HG03039 (cell line): Measurements from ENCODE around the gene DCAF8L2.
"Not testable (repeated sequence)": the region's sequence is repeated elsewhere in the genome, so short reads cannot be mapped to it uniquely, and the experiment has no call there.

ENCODE experiments used
- ATAC-seq: cut with Tn5 transposase; IDR thresholded peaks from one replicate; pipeline ENCODE4 v1.9.1; 2021; ENCODE audit warnings: mild to moderate bottlenecking, moderate library complexity; ENCODE audit not compliant: unreplicated experiment

DCAF8L2 gene

DNA sequence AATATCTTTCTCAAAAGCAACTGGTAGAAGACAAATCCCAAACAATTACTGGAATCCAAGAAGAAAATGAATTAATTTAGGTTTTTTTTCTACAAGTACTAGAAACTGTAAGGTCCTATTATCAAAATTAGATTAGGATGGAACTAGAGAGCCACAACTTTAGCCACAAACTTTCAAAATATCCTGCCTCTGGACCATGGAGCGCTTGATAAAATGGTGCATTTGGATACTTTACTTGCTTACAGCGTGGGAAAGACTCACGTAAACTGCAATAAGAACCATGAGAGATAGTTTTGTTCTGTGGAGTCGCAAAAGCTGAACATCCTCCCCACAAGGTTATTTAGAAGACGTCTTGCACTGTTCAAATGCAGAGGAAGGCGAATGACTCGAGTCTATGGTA is at the start of gene DCAF8L2:
Gene DCAF8L2 (plus strand): TSS at position 301 of the 400 bp plus-strand sequence. CDS start 156,552 bp downstream, outside the sequence.
- ATAC-seq: no peak

DNA sequence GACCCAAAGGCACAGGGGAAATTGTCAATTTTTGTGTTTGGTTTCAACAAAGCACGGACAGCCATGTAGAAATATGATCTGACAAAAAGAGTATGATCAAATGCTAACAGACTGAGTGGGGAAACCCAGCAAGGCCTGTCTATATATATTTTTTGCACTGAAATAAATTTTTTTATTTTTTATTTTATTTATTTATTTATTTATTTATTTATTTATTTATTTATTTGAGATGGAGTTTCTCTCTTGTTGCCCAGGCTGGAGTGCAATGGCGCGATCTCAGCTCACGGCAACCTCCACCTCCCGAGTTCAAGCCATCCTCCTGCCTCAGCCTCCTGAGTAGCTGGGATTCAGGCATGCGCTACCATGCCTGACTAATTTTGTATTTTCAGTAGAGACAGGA is 49.0 kb upstream of the DCAF8L2 start:
- not testable (repeated sequence) for ATAC-seq

- ATAC-seq: no peak
These were observed 41.5 kb upstream of the DCAF8L2 start for GRCh38 chrX:27548624-27549023.

DNA sequence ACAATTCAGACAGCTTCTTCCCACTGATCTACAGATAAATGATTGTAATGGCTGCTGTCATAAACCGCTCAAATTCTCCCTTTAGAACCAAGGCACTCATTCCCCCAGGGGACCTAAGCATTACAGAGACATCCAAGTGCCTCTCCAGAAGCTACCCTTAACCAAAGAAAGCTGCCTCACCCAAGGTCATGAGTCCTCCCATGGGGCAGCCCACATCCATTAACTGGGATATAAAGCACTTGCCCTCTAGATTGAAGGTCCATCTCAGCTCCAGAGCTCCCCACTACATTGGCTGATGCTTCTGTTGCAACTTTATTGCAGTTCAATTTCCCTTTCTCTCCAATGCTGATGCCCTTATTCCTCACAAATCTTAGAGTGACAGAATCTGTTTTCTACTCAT is 40.5 kb upstream of the DCAF8L2 start:
- no peak for ATAC-seq

- no peak for ATAC-seq
These were observed 34.6 kb upstream of the DCAF8L2 start for GRCh38 chrX:27555514-27555913.

GRCh38 chrX:27565992-27566391 is 24.2 kb upstream of the DCAF8L2 start:
- no peak for ATAC-seq

- ATAC-seq: no peak
These were observed 19.0 kb upstream of the DCAF8L2 start for GRCh38 chrX:27571164-27571563.

DNA sequence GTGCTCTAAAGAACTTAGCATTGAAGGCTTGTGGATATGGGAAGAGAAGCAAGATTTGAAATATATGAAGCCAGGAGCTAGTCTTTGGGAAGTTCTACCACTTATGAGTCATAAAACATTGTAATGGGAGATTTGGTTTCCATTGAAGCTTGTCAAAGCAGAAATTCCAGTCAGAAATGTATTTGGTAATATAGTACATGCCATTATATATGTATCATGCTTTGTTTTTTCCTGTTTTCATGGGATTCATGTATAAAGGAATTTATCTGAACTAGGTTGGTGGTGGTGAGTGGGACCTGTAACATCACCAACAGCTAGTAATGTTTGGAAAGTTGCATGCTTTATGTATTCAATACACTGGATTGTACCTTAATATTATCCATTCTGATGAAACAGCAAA is 14.6 kb upstream of the DCAF8L2 start:
- no peak for ATAC-seq

DNA sequence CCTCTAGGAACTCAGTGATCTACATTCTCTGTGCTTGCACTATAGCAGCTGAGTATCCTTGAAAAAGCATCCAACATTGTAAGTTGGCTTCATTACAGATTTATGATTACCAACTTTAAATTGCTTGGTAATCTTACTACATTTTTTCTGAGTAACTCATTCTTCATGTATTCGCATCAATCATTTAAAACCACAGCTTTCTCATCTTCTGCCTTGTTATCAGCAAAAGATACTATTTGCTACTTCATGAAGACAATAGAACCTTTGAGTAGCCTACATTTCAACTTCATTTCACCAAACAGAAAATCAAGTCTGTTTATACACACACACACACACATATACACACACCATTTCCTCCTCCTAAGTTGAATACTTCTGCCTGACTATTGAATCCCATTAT is 6.2 kb upstream of the DCAF8L2 start:
- ATAC-seq: no peak

DNA sequence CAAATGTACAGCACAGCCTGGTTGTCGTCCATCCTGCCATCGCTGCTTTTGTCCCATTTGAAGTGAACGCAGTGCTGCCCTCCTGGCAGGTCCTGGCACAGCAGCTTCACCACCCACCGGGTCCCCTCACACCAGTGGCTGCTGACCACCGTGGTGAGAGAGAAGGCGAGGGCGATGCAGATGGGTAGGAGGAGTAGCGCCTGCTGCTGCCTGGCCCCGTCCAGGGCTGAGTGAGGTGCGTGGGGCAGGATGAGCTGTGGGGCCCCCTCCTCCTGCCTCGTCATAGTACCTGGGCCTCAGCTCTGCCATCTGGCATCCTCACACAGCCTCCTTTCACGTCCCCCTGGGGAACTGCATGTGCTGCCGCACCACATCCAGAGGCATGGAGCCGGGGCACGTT is 1.8 kb downstream of the DCAF8L2 start:
- no peak for ATAC-seq

DNA sequence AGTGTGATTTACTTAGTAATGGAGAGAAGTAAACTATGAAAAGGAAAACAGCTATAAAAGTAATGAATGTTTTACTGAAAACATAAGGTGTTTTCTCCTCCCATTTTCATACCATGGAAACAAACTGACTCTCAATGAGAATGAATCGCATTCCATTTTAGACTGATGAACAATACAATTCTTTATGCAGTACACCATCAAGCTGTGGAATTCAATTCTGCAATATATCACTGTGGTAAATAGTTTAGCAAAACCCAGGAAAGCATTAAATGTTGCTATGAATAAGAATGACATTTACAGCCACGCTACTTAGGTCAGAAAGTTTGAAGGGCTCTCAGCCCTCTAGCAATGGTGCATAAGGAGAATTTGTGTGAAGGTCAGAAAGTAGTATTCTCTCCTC is 7.4 kb downstream of the DCAF8L2 start:
- no peak for ATAC-seq

- ATAC-seq: no peak
These were observed 8.2 kb downstream of the DCAF8L2 start for GRCh38 chrX:27598312-27598711.

DNA sequence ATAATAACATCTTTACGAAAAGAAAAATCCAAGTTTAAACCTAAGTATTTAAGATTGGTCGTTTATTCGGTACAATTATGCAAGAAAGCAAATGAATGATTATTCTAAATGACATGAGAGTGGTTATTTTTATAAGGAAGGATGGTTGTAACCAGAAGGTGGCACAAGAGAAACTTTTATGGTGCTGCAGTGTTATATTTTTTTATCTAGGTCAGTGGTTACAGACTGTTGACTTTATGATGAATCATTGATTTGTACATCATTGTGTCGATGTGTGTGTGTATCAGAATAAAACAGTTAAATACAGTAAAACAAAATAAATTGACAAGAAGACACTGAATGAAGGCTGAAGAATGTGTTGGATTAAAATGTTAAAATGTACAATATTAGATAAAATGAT is 9.8 kb downstream of the DCAF8L2 start:
- ATAC-seq: no peak

DNA sequence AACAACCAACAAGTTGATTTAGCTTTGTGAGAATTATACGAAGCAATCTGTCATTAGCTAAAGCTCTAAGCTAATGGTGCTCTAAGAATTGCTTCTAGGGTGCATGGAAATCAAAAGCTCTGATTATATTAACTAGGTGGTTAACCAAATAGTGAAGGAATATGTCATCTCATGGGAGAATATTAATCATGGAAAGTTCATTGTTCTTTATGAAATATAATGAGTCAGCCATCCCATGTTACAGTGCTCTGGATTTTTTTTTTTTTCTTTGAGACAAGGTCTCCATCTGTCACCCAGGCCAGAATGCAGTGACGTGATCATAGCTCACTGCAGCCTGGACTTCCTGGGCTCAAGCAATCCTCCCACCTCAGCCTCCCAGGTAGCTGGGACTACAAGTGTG is 10.5 kb downstream of the DCAF8L2 start:
- no peak for ATAC-seq

GRCh38 chrX:27608671-27609070 is 18.5 kb downstream of the DCAF8L2 start:
- no peak for ATAC-seq

GRCh38 chrX:27619459-27619858 is 29.3 kb downstream of the DCAF8L2 start:
- no peak for ATAC-seq

- no peak for ATAC-seq
These were observed 29.8 kb downstream of the DCAF8L2 start for GRCh38 chrX:27619975-27620374.

GRCh38 chrX:27622883-27623282 is 32.7 kb downstream of the DCAF8L2 start:
- ATAC-seq: no peak

DNA sequence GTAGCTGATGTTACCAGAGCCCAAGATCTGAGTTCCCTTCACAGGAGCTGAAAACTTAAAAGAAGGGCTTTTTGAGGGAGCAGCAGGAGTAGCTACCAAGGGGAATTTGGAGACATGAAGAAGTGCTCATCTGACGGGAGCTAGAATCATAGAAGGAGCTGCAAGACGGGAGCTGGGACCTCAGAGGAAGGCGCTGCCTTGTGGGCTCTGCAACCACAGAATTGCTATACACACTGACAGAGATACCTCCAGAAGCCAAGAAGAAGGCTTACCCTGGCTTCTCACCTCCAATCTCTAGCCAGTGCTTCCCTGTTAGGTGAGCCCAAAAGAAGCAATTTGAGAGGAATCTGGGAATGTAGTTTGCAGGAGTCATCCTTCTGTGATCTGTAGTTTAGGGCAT is 35.9 kb downstream of the DCAF8L2 start:
- ATAC-seq: no peak

- ATAC-seq: no peak
These were observed 43.2 kb downstream of the DCAF8L2 start for GRCh38 chrX:27633328-27633727.

GRCh38 chrX:27656581-27656980 is 66.4 kb downstream of the DCAF8L2 start:
- no peak for ATAC-seq

GRCh38 chrX:27660878-27661277 is 70.7 kb downstream of the DCAF8L2 start:
- ATAC-seq: no peak

- ATAC-seq: no peak
These were observed 81.1 kb downstream of the DCAF8L2 start for GRCh38 chrX:27671234-27671633.

DNA sequence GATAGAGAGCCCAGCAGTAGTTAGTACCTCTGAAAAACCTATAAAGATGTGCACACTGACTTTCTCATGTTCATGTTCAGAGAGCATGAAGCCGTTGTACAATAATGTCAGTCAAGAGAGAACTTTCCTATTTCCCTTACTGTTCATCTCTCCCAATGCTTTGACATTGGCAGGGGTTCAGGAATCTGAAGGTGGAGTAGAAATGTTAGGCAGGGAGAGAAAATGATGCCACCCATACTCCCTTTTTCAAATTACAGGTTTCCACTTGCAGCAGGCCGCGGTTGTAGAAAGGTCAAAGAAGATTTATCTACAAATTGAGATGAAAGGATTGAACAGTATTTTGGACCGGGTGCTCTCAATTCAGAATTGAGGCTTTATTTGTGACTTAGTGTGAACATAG is 84.3 kb downstream of the DCAF8L2 start:
- ATAC-seq: no peak
